Liver (tissue), 9 donors: ENCODE data around the gene PCDH15. TPM values are rescaled to one million over a fixed set of nuclear protein-coding genes. Genes with fewer than 3 reads are reported as not detected.

ENCODE experiments used
- DNase-seq: peaks from one replicate; pipeline ENCODE4 v3.0.0-alpha.2; 2017; ENCODE audit warnings: low spot score
- H3K27ac ChIP-seq, 2 donors: one replicate each; pipeline ENCODE4 v1.7.0; 2013; ENCODE audit warnings: inconsistent platforms in 2 of 2, low read length in 2 of 2, control low read depth in 1 of 2, low read depth in 1 of 2, mild to moderate bottlenecking in 1 of 2
- H3K27me3 ChIP-seq, 4 donors: one replicate each; pipeline versions ENCODE4 v1.6.1 to v1.7.0; 2013; ENCODE audit warnings: low read length in 3 of 4, inconsistent platforms in 1 of 4, mild to moderate bottlenecking in 1 of 4, moderate library complexity in 1 of 4; ENCODE audit not compliant: control insufficient read depth in 4 of 4, insufficient read depth in 4 of 4
- H3K36me3 ChIP-seq, 4 donors: one replicate each; pipeline versions ENCODE4 v1.6.1 to v1.7.0; 2013; ENCODE audit warnings: low read length in 3 of 4, mild to moderate bottlenecking in 3 of 4, low read depth in 1 of 4, moderate library complexity in 1 of 4; ENCODE audit not compliant: control insufficient read depth in 4 of 4, insufficient read depth in 3 of 4
- H3K4me1 ChIP-seq, 4 donors: one replicate each; pipeline versions ENCODE4 v1.6.1 to v1.7.0; 2013; ENCODE audit warnings: low read length in 3 of 4, mild to moderate bottlenecking in 3 of 4, moderate library complexity in 1 of 4; ENCODE audit not compliant: control insufficient read depth in 4 of 4, insufficient read depth in 4 of 4
- H3K4me3 ChIP-seq, 3 donors: one replicate each; pipeline versions ENCODE4 v1.6.1 to v1.7.0; 2013; ENCODE audit warnings: low read length in 3 of 3, control low read depth in 1 of 3, low read depth in 1 of 3, mild to moderate bottlenecking in 1 of 3
- H3K9ac ChIP-seq, 2 donors: one replicate each; pipeline ENCODE4 v1.7.0; 2013; ENCODE audit warnings: low read length in 2 of 2, mild to moderate bottlenecking in 2 of 2, moderate library complexity in 2 of 2, control low read depth in 1 of 2, low read depth in 1 of 2
- H3K9me3 ChIP-seq, 4 donors: one replicate each; pipeline versions ENCODE4 v1.6.1 to v1.7.0; 2013; ENCODE audit warnings: low read length in 3 of 4; ENCODE audit not compliant: control insufficient read depth in 4 of 4
- ATF3 ChIP-seq: IDR thresholded peaks from 2 replicates; pipeline ENCODE4 v1.6.1; 2016; ENCODE audit warnings: antibody characterized with exemption
- CTCF ChIP-seq: fragments of 150-350 bp; IDR thresholded peaks from 2 replicates; pipeline ENCODE4 v1.5.1; 2017; ENCODE audit warnings: improper control_type of control experiment, low read depth, low read length; ENCODE audit not compliant: missing input control
- EGR1 ChIP-seq, 2 donors: IDR thresholded peaks; 2 replicates each; pipeline ENCODE4 v1.6.1; 2016 to 2018; ENCODE audit warnings: antibody characterized with exemption in 2 of 2, low read depth in 2 of 2
- FOXA2 ChIP-seq: IDR thresholded peaks from 2 replicates; pipeline ENCODE4 v1.6.1; 2016; ENCODE audit warnings: antibody characterized with exemption
- HNF4A ChIP-seq, 2 donors: conservative IDR thresholded peaks; 2 replicates each; pipeline ENCODE4 v1.6.1; 2016; ENCODE audit warnings: antibody characterized with exemption in 2 of 2, mild to moderate bottlenecking in 2 of 2
- JUND ChIP-seq, 2 donors: IDR thresholded peaks; 2 replicates each; pipeline ENCODE4 v1.6.1; 2016; ENCODE audit warnings: antibody characterized with exemption in 2 of 2
- MAX ChIP-seq: IDR thresholded peaks from 2 replicates; pipeline ENCODE4 v1.6.1; 2016; ENCODE audit warnings: antibody characterized with exemption
- NR2F2 ChIP-seq: IDR thresholded peaks from 2 replicates; pipeline ENCODE4 v1.6.1; 2016; ENCODE audit warnings: antibody characterized with exemption
- RAD21 ChIP-seq, 2 donors: IDR thresholded peaks; 2 replicates each; pipeline ENCODE4 v1.6.1; 2016; ENCODE audit warnings: antibody characterized with exemption in 2 of 2, mild to moderate bottlenecking in 2 of 2
- REST ChIP-seq: IDR thresholded peaks from 2 replicates; pipeline ENCODE4 v1.6.1; 2016; ENCODE audit warnings: antibody characterized with exemption, mild to moderate bottlenecking
- RXRA ChIP-seq, 2 donors: IDR thresholded peaks; 2 replicates each; pipeline ENCODE4 v1.6.1; 2017 to 2018; ENCODE audit warnings: antibody characterized with exemption in 2 of 2, mild to moderate bottlenecking in 1 of 2
- SP1 ChIP-seq: IDR thresholded peaks from 2 replicates; pipeline ENCODE4 v1.6.1; 2018; ENCODE audit warnings: antibody characterized with exemption, mild to moderate bottlenecking
- TAF1 ChIP-seq: conservative IDR thresholded peaks from 2 replicates; pipeline ENCODE4 v1.6.1; 2016; ENCODE audit warnings: antibody characterized with exemption, mild to moderate bottlenecking
- YY1 ChIP-seq: IDR thresholded peaks from 2 replicates; pipeline ENCODE4 v1.6.1; 2016; ENCODE audit warnings: antibody characterized with exemption, mild to moderate bottlenecking
- ZBTB33 ChIP-seq: IDR thresholded peaks from 2 replicates; pipeline ENCODE4 v1.6.1; 2016; ENCODE audit warnings: antibody characterized with exemption
- WGBS: extraction: QIAGEN DNeasy Blood & Tissue Kit; methylation state at CpG from one replicate; pipeline ENCODE4 v1.1.7; 2013; 5-methylcytosine and 5-hydroxymethylcytosine counted together
- polyA plus RNA-seq, 2 donors: library from polyadenylated mRNA; stranded (reverse) in 1 of 2; unstranded in 1 of 2; fragments of 200-250 nt in 1 of 2; fragments of >200 nt in 1 of 2; fragmentation: Nextera tagmentation in 1 of 2; extraction: Ambion mirVana in 1 of 2; gene quantifications; one replicate each; pipeline versions ENCODE4 v1.2.1 to v1.2.3, GENCODE V29; 2013 to 2015
- total RNA-seq, 2 donors: library from RNA; depleted of rRNA; stranded (reverse); fragments of >200 nt; gene quantifications; one replicate each; pipeline ENCODE4 v1.2.3, GENCODE V29; 2014
- donor health status: healthy.
- donor health status: healthy.
- donor health status: healthy.
- donor health status: healthy.
- donor health status: healthy.

The PCDH15 gene
- total and polyA plus RNA-seq, 4 donors, result 0.05 TPM; not detected in 3

- WGBS, result 91% methylated on average over 2 of the region's 2 CpGs
- DNase-seq, result no peak
- Histone ChIP-seq H3K9ac (no peak overlapping the region), H3K27me3 (peaks cover 0 to 2% (median 0%) of the 10 kb centered on the region in 4 donors), H3K36me3 (no peaks in the 10 kb centered on the region), H3K4me1 (no peaks in the 10 kb centered on the region), H3K4me3 (no peak overlapping the region), H3K9me3 (no peaks in the 10 kb centered on the region), H3K27ac (no peak overlapping the region)
- TF ChIP-seq HNF4A (conservative IDR thresholded peaks at IDR 0.05) (no peak), RXRA (IDR thresholded peaks at IDR 0.05) (no peak), NR2F2 (no peak), ATF3 (no peak), FOXA2 (no peak), YY1 (no peak), REST (no peak), MAX (no peak), ZBTB33 (no peak), JUND (IDR thresholded peaks at IDR 0.05) (no peak), EGR1 (IDR thresholded peaks at IDR 0.05; ENCODE audit: low read depth in 2 of 2) (no peak), SP1 (no peak), CTCF (no peak)
Observed at GRCh38 chr10:54203401-54203800, 597.6 kb downstream of the PCDH15 start.

GRCh38 chr10:54198051-54198450 lies 603.0 kb downstream of the PCDH15 start:
- H3K4me3 ChIP-seq, result no peak overlapping the region
- no peaks in the 10 kb centered on the region for H3K27me3 ChIP-seq
- H3K36me3 ChIP-seq, result no peaks in the 10 kb centered on the region
- H3K27ac ChIP-seq, result no peak overlapping the region
- no peak for DNase-seq
- 70% methylated on average over 3 of the region's 3 CpGs for WGBS
- H3K9ac ChIP-seq, result no peak overlapping the region
- H3K9me3 ChIP-seq, result no peaks in the 10 kb centered on the region
- H3K4me1 ChIP-seq, result no peaks in the 10 kb centered on the region
- TF ChIP-seq YY1, result no peak
- TF ChIP-seq EGR1 (IDR thresholded peaks at IDR 0.05; ENCODE audit: low read depth in 2 of 2), result no peak
- no peak for TF ChIP-seq FOXA2
- no peak for TF ChIP-seq RAD21 (IDR thresholded peaks at IDR 0.05)
- TF ChIP-seq RXRA (IDR thresholded peaks at IDR 0.05), result no peak
- no peak for TF ChIP-seq CTCF
- TF ChIP-seq TAF1, result no peak
- TF ChIP-seq ZBTB33, result no peak
- TF ChIP-seq REST, result no peak
